PC-3 (cell line): ENCODE data around the gene DNER. TPM values are rescaled to one million over a fixed set of nuclear protein-coding genes. Genes with fewer than 3 reads are reported as not detected.
A peak's percentile ranks its signal among the peaks of the same experiment; 100 is the strongest.

ENCODE experiments used
- ATAC-seq: fragments of 200-7000 bp; cut with Tn5 transposase; 2 replicates; pipeline ENCODE4 v1.9.1; 2020; ENCODE audit warnings: mild to moderate bottlenecking, moderate library complexity
- BruUV-seq: library from RNA; stranded (reverse); fragments of 400-500 nt; replicated peaks from 2 replicates; lab custom pipeline; 2021; lab: Mats Ljungman, UMichigan
- CTCF ChIA-PET: fragments of 300-600 bp; sonication (Branson Sonifier 250); formaldehyde crosslinking; loops from one replicate; lab custom pipeline; 2022; ENCODE audit warnings: antibody characterized with exemption; lab: Charles Lee
- POLR2A ChIA-PET: fragments of 300-600 bp; sonication (Branson Sonifier 250); formaldehyde crosslinking; loops from one replicate; lab custom pipeline; 2022; ENCODE audit warnings: antibody characterized with exemption; ENCODE audit not compliant: unreplicated experiment; lab: Charles Lee
- DNase-seq: peaks from one replicate; pipeline ENCODE4 v3.0.0-alpha.2; 2015
- H2AFZ ChIP-seq: fragments of 300-600 bp; sonication (generic); 2 replicates; pipeline ENCODE4 v1.6.0; 2016; ENCODE audit warnings: antibody characterized with exemption, low read length
- H3F3A ChIP-seq: fragments of 300-600 bp; sonication (generic); one replicate; pipeline ENCODE4 v1.6.0; 2017; ENCODE audit warnings: antibody characterized with exemption, low read length, control low read depth, mild to moderate bottlenecking; ENCODE audit not compliant: unreplicated experiment
- H3K27ac ChIP-seq: fragments of 300-600 bp; sonication (generic); 2 replicates; pipeline ENCODE4 v1.5.1; 2016; ENCODE audit warnings: mild to moderate bottlenecking, low read length
- H3K27me3 ChIP-seq: fragments of 300-600 bp; sonication (generic); 2 replicates; pipeline ENCODE4 v1.6.1; 2016; ENCODE audit warnings: low read length, mixed read lengths
- H3K36me3 ChIP-seq: fragments of 300-600 bp; sonication (generic); 2 replicates; pipeline ENCODE4 v1.6.1; 2016; ENCODE audit warnings: low read depth, mixed run types, low read length, mixed read lengths
- H3K4me1 ChIP-seq: fragments of 300-600 bp; sonication (generic); 2 replicates; pipeline ENCODE4 v1.5.1; 2016; ENCODE audit warnings: low read length; ENCODE audit not compliant: insufficient read depth
- H3K4me2 ChIP-seq: fragments of 300-600 bp; sonication (generic); 2 replicates; pipeline ENCODE4 v1.6.0; 2016; ENCODE audit warnings: low read length
- H3K4me3 ChIP-seq: fragments of 300-600 bp; sonication (generic); 2 replicates; pipeline ENCODE4 v1.5.1; 2016; ENCODE audit warnings: mild to moderate bottlenecking, low read length, mixed read lengths
- H3K79me2 ChIP-seq: fragments of 300-600 bp; sonication (generic); 2 replicates; pipeline ENCODE4 v1.6.1; 2017; ENCODE audit warnings: low read length, mixed read lengths
- H3K9ac ChIP-seq: fragments of 300-600 bp; sonication (generic); 2 replicates; pipeline ENCODE4 v1.6.0; 2016; ENCODE audit warnings: mild to moderate bottlenecking, low read length
- H3K9me2 ChIP-seq: fragments of 300-600 bp; sonication (generic); replicated peaks from 2 replicates; pipeline ENCODE4 v1.6.1; 2016; ENCODE audit warnings: mixed run types, low read length, mixed read lengths
- H3K9me3 ChIP-seq: fragments of 300-600 bp; sonication (generic); 2 replicates; pipeline ENCODE4 v1.6.1; 2016; ENCODE audit warnings: low read length, mixed read lengths
- H4K20me1 ChIP-seq: fragments of 300-600 bp; sonication (generic); 2 replicates; pipeline ENCODE4 v1.6.1; 2016; ENCODE audit warnings: low read length, mixed read lengths
- CTCF ChIP-seq: fragments of 300-600 bp; sonication (generic); conservative IDR thresholded peaks from 2 replicates; pipeline ENCODE4 v1.5.1; 2017; ENCODE audit warnings: antibody characterized with exemption, low read depth, mild to moderate bottlenecking, low read length
- EZH2 ChIP-seq: fragments of 300-600 bp; sonication (generic); IDR thresholded peaks from one replicate; pipeline ENCODE4 v1.6.1; 2017; ENCODE audit warnings: antibody characterized with exemption, mild to moderate bottlenecking, low read length; ENCODE audit not compliant: unreplicated experiment
- EZH2phosphoT487 ChIP-seq: fragments of 300-600 bp; sonication (generic); IDR thresholded peaks from 2 replicates; pipeline ENCODE4 v1.6.1; 2018; ENCODE audit warnings: mild to moderate bottlenecking, antibody characterized with exemption, low read length, borderline replicate concordance
- intact Hi-C: fragments of 100-400 bp; cut with micrococcal nuclease; formaldehyde crosslinking; loops from 2 replicates; pipeline ENCODE4 v1.9.0; 2023
- total RNA-seq: library from RNA; depleted of rRNA; stranded (reverse); fragments of >200 nt; gene quantifications from 2 replicates; pipeline ENCODE4 v1.2.3, GENCODE V29; 2014

Gene DNER
- total RNA-seq, 1 experiment from 2014 or later, result 1.1 TPM

- no peaks in the 10 kb centered on the region for H3K9me2 ChIP-seq
- H4K20me1 ChIP-seq, result no peaks in the 10 kb centered on the region
- H3K9me3 ChIP-seq, result no peaks in the 10 kb centered on the region
- no peak overlapping the region for H2AFZ ChIP-seq
- peak; percentile 81 for ATAC-seq
- CTCF ChIA-PET, result no interaction called here
- H3K4me3 ChIP-seq, result no peak overlapping the region
- peak overlapping the region; percentile 37 for H3K9ac ChIP-seq
- H3F3A ChIP-seq, result no peaks in the 10 kb centered on the region
- no peaks in the 10 kb centered on the region for H3K79me2 ChIP-seq
- peak overlapping the region; percentile 84 for H3K27ac ChIP-seq
- H3K4me1 ChIP-seq, result peaks cover 12% of the 10 kb centered on the region
- no peak for TF ChIP-seq EZH2
- no peak for TF ChIP-seq EZH2phosphoT487
- TF ChIP-seq CTCF, result no peak
- H3K27me3 ChIP-seq, result no peaks in the 10 kb centered on the region
- no peak overlapping the region; the same call in 1 of the 2 replicates for H3K4me2 ChIP-seq
- no peaks in the 10 kb centered on the region for H3K36me3 ChIP-seq
- no TSS peak for BruUV-seq
- intact Hi-C loops, result no loop called here
- POLR2A ChIA-PET, result no interaction called here
- DNase-seq, result peak; percentile 61
Measured at GRCh38 chr2:229610333-229610732, 104.0 kb downstream of the DNER start.

- H3K27ac ChIP-seq, result peak overlapping the region; percentile 78
- intact Hi-C loops, result no loop called here
- POLR2A ChIA-PET, result no interaction called here
Measured at GRCh38 chr2:229601936-229602335, 112.4 kb downstream of the DNER start.

More at GRCh38 chr2:229601936-229602335, 112.4 kb downstream of the DNER start:
- no peaks in the 10 kb centered on the region for H3F3A ChIP-seq
- CTCF ChIA-PET, result no interaction called here
- ATAC-seq (no peak), DNase-seq (peak; percentile 46)
- H3K79me2 ChIP-seq, result no peaks in the 10 kb centered on the region
- H3K9ac ChIP-seq, result peak overlapping the region; percentile 10; the same call in 1 of the 2 replicates
- peak overlapping the region; percentile 81 for H3K4me2 ChIP-seq
- H3K36me3 ChIP-seq, result no peaks in the 10 kb centered on the region
- no peaks in the 10 kb centered on the region for H3K9me2 ChIP-seq
- peak overlapping the region; percentile 49 for H3K4me3 ChIP-seq
- H2AFZ ChIP-seq, result peak overlapping the region; percentile 24; the same call in 1 of the 2 replicates
- no peaks in the 10 kb centered on the region for H3K9me3 ChIP-seq
- H4K20me1 ChIP-seq, result no peaks in the 10 kb centered on the region
- no peak for TF ChIP-seq EZH2phosphoT487
- TF ChIP-seq EZH2, result no peak
- TF ChIP-seq CTCF, result no peak
- no TSS peak for BruUV-seq
- H3K4me1 ChIP-seq, result peaks cover 35% of the 10 kb centered on the region
- H3K27me3 ChIP-seq, result no peaks in the 10 kb centered on the region
